Measurements from ENCODE around the gene CACNA1G. TPM values are rescaled to one million over a fixed set of nuclear protein-coding genes. Genes with fewer than 3 reads are reported as not detected.

CACNA1G gene
- total and polyA plus RNA-seq, 2 donors (not counting 3 experiments of a cell fraction or from before 2014, with no cell fraction given), result not detected

DNA sequence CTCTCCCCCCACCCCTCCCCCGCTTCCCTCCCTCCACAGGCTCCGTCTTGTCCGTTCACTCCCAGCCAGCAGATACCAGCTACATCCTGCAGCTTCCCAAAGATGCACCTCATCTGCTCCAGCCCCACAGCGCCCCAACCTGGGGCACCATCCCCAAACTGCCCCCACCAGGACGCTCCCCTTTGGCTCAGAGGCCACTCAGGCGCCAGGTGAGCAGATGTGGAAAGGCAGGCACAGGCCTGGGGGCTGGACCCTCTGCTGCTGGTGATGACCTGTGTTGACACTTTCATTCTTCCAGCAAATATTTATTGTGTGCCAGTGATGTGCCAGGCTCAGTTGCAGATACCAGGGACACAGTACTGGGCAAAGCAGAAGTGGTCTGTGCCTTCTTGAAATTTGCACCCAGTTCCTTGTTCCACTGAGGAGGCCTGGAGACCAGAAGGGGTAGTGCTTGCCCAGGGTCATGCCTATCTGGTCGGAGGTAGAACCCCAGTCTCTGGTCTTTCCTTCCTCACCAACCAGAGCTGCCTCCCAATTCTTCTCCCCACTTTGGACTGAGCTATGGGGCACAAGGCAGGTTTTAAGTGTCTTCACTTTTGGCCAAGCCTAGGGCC lies 63.9 kb downstream of the CACNA1G start:
- Histone ChIP-seq H3K4me1 (ENCODE audit: control insufficient read depth, extremely low read depth, insufficient read depth, low read length) (peaks cover 1% of the 10 kb centered on the region), H3K36me3 (ENCODE audit: control insufficient read depth in 2 of 2, extremely low read depth in 1 of 2, insufficient read depth in 2 of 2, low read length in 2 of 2) (no peaks in the 10 kb centered on the region), H3K4me2 (ENCODE audit: insufficient read depth, low read length) (no peak overlapping the region), H3K9me3 (replicated peaks; ENCODE audit: control insufficient read depth, insufficient read depth, low read length) (no peaks in the 10 kb centered on the region), H3K27me3 (ENCODE audit: control insufficient read depth in 2 of 2, insufficient read depth in 2 of 2, low read length in 2 of 2) (peaks cover 0 to 2% of the 10 kb centered on the region in 2 experiments), H2AFZ (ENCODE audit: low read depth, low read length) (no peak overlapping the region), H3K9me1 (replicated peaks; ENCODE audit: control insufficient read depth, extremely low read depth, insufficient read depth, low read length) (no peaks in the 10 kb centered on the region), H3K27ac (ENCODE audit: insufficient read depth, low read depth, low read length) (no peak overlapping the region), H3K79me2 (ENCODE audit: control insufficient read depth, insufficient read depth, low read length) (no peaks in the 10 kb centered on the region), H4K20me1 (replicated peaks; ENCODE audit: control insufficient read depth, extremely low read depth, insufficient read depth, low read length) (no peaks in the 10 kb centered on the region), H3K9ac (replicated peaks; ENCODE audit: extremely low read depth, insufficient read depth, low read length) (no peak overlapping the region), H3K4me3 (replicated peaks in 1 of 3; ENCODE audit: insufficient read depth in 1 of 3, low read depth in 1 of 3, low read length in 3 of 3) (no peak overlapping the region)
- dilution Hi-C loops (cut with MboI; ENCODE audit: extremely low pct_ligation_motif_present, low sequenced_read_pairs), result no loop called here
- TF ChIP-seq GATA2 (IDR thresholded peaks at IDR 0.05; ENCODE audit: insufficient read depth, insufficient read length, low read depth, low read length) (no peak), POLR2AphosphoS5 (IDR thresholded peaks at IDR 0.05; ENCODE audit: insufficient read depth, low read depth, low read length) (no peak), MAX (IDR thresholded peaks at IDR 0.05; ENCODE audit: insufficient read depth, insufficient read length) (no peak), JUN (IDR thresholded peaks at IDR 0.05; ENCODE audit: borderline replicate concordance, insufficient read depth, insufficient read length, low read depth) (no peak), POLR2A (IDR thresholded peaks at IDR 0.05; ENCODE audit: low read depth, low read length) (no peak)
- DNase-seq (ENCODE audit: low read depth, low spot score) (no peak), FAIRE-seq (no peak)
- no TSS peak for BruUV-seq (replicated peaks)
- CTCF ChIA-PET, result interaction anchor here (0.6 to 10.3 kb wide), 15 partner anchors 7 to 142 kb away, joined by 3 to 398 read pairs (median 11); partner anchors contain the start of gene SPATA20
- POLR2A ChIA-PET, result no interaction called here
- intact Hi-C loops (cut with micrococcal nuclease), result no loop called here

DNA sequence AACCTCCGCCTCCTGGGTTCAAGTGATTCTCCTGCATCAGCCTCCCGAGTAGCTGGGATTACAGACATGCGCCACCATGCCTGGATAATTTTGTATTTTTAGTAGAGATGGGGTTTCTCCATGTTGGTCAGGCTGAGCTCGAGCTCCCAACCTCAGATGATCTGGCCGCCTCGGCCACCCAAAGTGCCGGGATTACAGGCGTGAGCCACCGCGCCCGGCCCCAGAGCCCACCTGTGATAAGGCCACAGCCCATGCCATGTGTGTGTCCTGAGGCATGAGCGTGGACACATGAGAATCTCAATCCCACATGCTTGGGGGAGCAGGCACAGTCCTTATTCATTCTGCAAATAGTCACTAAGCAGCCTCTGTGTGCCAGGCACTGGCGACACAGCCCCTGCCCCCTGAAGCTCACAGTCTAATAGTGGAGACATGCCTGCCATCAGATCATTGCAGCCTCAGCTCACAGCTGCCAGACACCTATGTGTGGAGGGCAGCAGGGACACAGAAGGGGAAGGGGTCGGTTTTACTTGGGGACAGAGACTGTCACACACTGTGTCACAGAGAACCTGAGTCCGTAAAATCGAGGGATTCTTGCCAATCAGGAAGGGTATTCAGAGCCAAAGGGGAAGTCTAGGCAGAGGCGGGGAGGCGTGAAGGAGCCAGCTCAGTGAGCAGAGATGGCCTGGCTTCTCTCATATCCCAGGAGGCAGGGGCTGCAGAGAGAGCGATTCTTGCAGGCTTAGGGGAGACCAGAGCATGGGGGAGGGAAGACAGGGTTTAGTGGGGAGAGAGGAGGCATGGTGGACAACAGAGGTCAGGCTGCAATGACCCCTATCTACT lies 64.7 kb downstream of the CACNA1G start:
- Histone ChIP-seq H4K20me1 (replicated peaks; ENCODE audit: control insufficient read depth, extremely low read depth, insufficient read depth, low read length) (no peaks in the 10 kb centered on the region), H3K9ac (replicated peaks; ENCODE audit: extremely low read depth, insufficient read depth, low read length) (no peak overlapping the region), H3K27ac (ENCODE audit: insufficient read depth, low read depth, low read length) (no peak overlapping the region), H3K4me3 (replicated peaks in 1 of 3; ENCODE audit: insufficient read depth in 1 of 3, low read depth in 1 of 3, low read length in 3 of 3) (no peak overlapping the region), H3K36me3 (ENCODE audit: control insufficient read depth in 2 of 2, extremely low read depth in 1 of 2, insufficient read depth in 2 of 2, low read length in 2 of 2) (no peaks in the 10 kb centered on the region), H3K9me1 (replicated peaks; ENCODE audit: control insufficient read depth, extremely low read depth, insufficient read depth, low read length) (no peaks in the 10 kb centered on the region), H3K4me1 (ENCODE audit: control insufficient read depth, extremely low read depth, insufficient read depth, low read length) (no peaks in the 10 kb centered on the region), H3K79me2 (ENCODE audit: control insufficient read depth, insufficient read depth, low read length) (no peaks in the 10 kb centered on the region), H3K27me3 (ENCODE audit: control insufficient read depth in 2 of 2, insufficient read depth in 2 of 2, low read length in 2 of 2) (peaks cover 0 to 5% of the 10 kb centered on the region in 2 experiments), H3K9me3 (replicated peaks; ENCODE audit: control insufficient read depth, insufficient read depth, low read length) (no peaks in the 10 kb centered on the region), H3K4me2 (ENCODE audit: insufficient read depth, low read length) (no peak overlapping the region), H2AFZ (ENCODE audit: low read depth, low read length) (no peak overlapping the region)
- CTCF ChIA-PET, result interaction anchor here (0.7 to 10.3 kb wide), 38 partner anchors 8 to 146 kb away, joined by 3 to 398 read pairs (median 5); partner anchors contain the start of genes CACNA1G and SPATA20
- no peak for FAIRE-seq
- no peak for TF ChIP-seq POLR2AphosphoS5 (IDR thresholded peaks at IDR 0.05; ENCODE audit: insufficient read depth, low read depth, low read length)
- TF ChIP-seq JUN (IDR thresholded peaks at IDR 0.05; ENCODE audit: borderline replicate concordance, insufficient read depth, insufficient read length, low read depth), result no peak
- no peak for TF ChIP-seq POLR2A (IDR thresholded peaks at IDR 0.05; ENCODE audit: low read depth, low read length)
- TF ChIP-seq MYC (IDR thresholded peaks at IDR 0.05; ENCODE audit: low read depth, low read length), result no peak
- TF ChIP-seq FOS (IDR thresholded peaks at IDR 0.05; ENCODE audit: borderline replicate concordance, insufficient read depth, low read length), result no peak
- TF ChIP-seq MAX (IDR thresholded peaks at IDR 0.05; ENCODE audit: insufficient read depth, insufficient read length), result no peak
- TF ChIP-seq, protein P1, sequence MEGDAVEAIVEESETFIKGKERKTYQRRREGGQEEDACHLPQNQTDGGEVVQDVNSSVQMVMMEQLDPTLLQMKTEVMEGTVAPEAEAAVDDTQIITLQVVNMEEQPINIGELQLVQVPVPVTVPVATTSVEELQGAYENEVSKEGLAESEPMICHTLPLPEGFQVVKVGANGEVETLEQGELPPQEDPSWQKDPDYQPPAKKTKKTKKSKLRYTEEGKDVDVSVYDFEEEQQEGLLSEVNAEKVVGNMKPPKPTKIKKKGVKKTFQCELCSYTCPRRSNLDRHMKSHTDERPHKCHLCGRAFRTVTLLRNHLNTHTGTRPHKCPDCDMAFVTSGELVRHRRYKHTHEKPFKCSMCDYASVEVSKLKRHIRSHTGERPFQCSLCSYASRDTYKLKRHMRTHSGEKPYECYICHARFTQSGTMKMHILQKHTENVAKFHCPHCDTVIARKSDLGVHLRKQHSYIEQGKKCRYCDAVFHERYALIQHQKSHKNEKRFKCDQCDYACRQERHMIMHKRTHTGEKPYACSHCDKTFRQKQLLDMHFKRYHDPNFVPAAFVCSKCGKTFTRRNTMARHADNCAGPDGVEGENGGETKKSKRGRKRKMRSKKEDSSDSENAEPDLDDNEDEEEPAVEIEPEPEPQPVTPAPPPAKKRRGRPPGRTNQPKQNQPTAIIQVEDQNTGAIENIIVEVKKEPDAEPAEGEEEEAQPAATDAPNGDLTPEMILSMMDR (IDR thresholded peaks at IDR 0.05; ENCODE audit: extremely low read depth in 1 of 2, insufficient read depth in 1 of 2, low read depth in 1 of 2, low read length in 2 of 2), result no peak
- TF ChIP-seq EZH2 (IDR thresholded peaks at IDR 0.05; ENCODE audit: borderline replicate concordance, low read depth, low read length, severe bottlenecking), result no peak
- TF ChIP-seq GATA2 (IDR thresholded peaks at IDR 0.05; ENCODE audit: insufficient read depth, insufficient read length, low read depth, low read length), result no peak
- no TSS peak for BruUV-seq (replicated peaks)
- POLR2A ChIA-PET, result interaction anchor here (1.2 kb wide), 1 partner anchor 74 kb away, joined by 6 read pairs; no protein-coding TSS in a partner anchor
- intact Hi-C loops (cut with micrococcal nuclease) (no loop called here), dilution Hi-C loops (cut with MboI; ENCODE audit: extremely low pct_ligation_motif_present, low sequenced_read_pairs) (no loop called here)
- no peak for DNase-seq (ENCODE audit: low read depth, low spot score)

Measured in endothelial cell of umbilical vein (primary cell).